ENCODE measurements around the gene LGALS7B. TPM values are rescaled to one million over a fixed set of nuclear protein-coding genes. Genes with fewer than 3 reads are reported as not detected.

Gene LGALS7B
- total RNA-seq, 4 donors from 2014 or later = 2.1 to 58.4 (median 9.8) TPM; not detected in 1

GRCh38 chr19:38741670-38742069 is 47.3 kb upstream of the LGALS7B start:
- Histone ChIP-seq H3K4me3 (no peak overlapping the region), H3K36me3 (no peaks in the 10 kb centered on the region), H3K27me3 (no peaks in the 10 kb centered on the region), H3K27ac (no peak overlapping the region), H3K4me1 (peaks cover 0 to 7% (median 0%) of the 10 kb centered on the region in 3 donors), H3K9me3 (no peaks in the 10 kb centered on the region)
- TF ChIP-seq EP300 (IDR thresholded peaks at IDR 0.05) = no peak
- TF ChIP-seq POLR2A (IDR thresholded peaks at IDR 0.05) = no peak
- no peak for TF ChIP-seq POLR2AphosphoS5 (IDR thresholded peaks at IDR 0.05)
- no peak for TF ChIP-seq CTCF (IDR thresholded peaks at IDR 0.05)
- 87 to 97% methylated on average over 3 to 12 of the region's 15 CpGs for WGBS, 2 donors (ENCODE audit: low coverage in 1 of 2)
- ATAC-seq = no peak

- WGBS, 2 donors (ENCODE audit: low coverage in 1 of 2) = 90% methylated on average over 8 of the region's 9 CpGs; no CpG with 5 or more reads in 1 of the 2 donors
- no peak for TF ChIP-seq EP300 (IDR thresholded peaks at IDR 0.05)
- no peak for TF ChIP-seq CTCF (IDR thresholded peaks at IDR 0.05)
- no peak for TF ChIP-seq POLR2AphosphoS5 (IDR thresholded peaks at IDR 0.05)
- TF ChIP-seq POLR2A (IDR thresholded peaks at IDR 0.05) = no peak
Measured at GRCh38 chr19:38742296-38742695, 46.7 kb upstream of the LGALS7B start.

GRCh38 chr19:38742906-38743305 is 46.1 kb upstream of the LGALS7B start:
- no peaks in the 10 kb centered on the region for H3K9me3 ChIP-seq
- H3K27me3 ChIP-seq = no peaks in the 10 kb centered on the region
- no peaks in the 10 kb centered on the region for H3K36me3 ChIP-seq
- WGBS, 2 donors (ENCODE audit: low coverage in 1 of 2) = 93 to 100% methylated on average over 1 to 6 of the region's 6 CpGs
- no peak overlapping the region for H3K4me3 ChIP-seq
- H3K4me1 ChIP-seq = no peaks in the 10 kb centered on the region
- TF ChIP-seq EP300 (IDR thresholded peaks at IDR 0.05) (no peak), CTCF (IDR thresholded peaks at IDR 0.05) (no peak), POLR2AphosphoS5 (IDR thresholded peaks at IDR 0.05) (no peak), POLR2A (IDR thresholded peaks at IDR 0.05) (no peak)
- ATAC-seq = no peak
- no peak overlapping the region for H3K27ac ChIP-seq

More at GRCh38 chr19:38742296-38742695, 46.7 kb upstream of the LGALS7B start:
- Histone ChIP-seq H3K4me3 (no peak overlapping the region), H3K27me3 (no peaks in the 10 kb centered on the region), H3K36me3 (no peaks in the 10 kb centered on the region), H3K9me3 (no peaks in the 10 kb centered on the region), H3K4me1 (peaks cover 0 to 1% (median 0%) of the 10 kb centered on the region in 3 donors), H3K27ac (no peak overlapping the region)
- ATAC-seq = no peak

- Histone ChIP-seq H3K9me3 (no peaks in the 10 kb centered on the region), H3K4me3 (no peak overlapping the region), H3K27me3 (no peaks in the 10 kb centered on the region), H3K4me1 (no peaks in the 10 kb centered on the region), H3K27ac (no peak overlapping the region), H3K36me3 (no peaks in the 10 kb centered on the region)
- 67% methylated on average over 4 of the region's 20 CpGs; no CpG with 5 or more reads in 1 of the 2 donors for WGBS, 2 donors (ENCODE audit: low coverage in 1 of 2)
- no peak for TF ChIP-seq POLR2A (IDR thresholded peaks at IDR 0.05)
- no peak for TF ChIP-seq CTCF (IDR thresholded peaks at IDR 0.05)
- ATAC-seq = no peak
Measured at GRCh38 chr19:38743394-38744297, 45.4 kb upstream of the LGALS7B start.

GRCh38 chr19:38744298-38744681 is 44.7 kb upstream of the LGALS7B start, which contains the start of gene CAPN12:
TSS of gene CAPN12 (minus strand) at chr19:38744474. CDS start at chr19:38744165, 309 bp downstream.
- Histone ChIP-seq H3K4me3 (no peak within 1 kb of the TSS), H3K4me1 (no peaks in the 10 kb centered on the region), H3K27me3 (no peaks in the 10 kb centered on the region), H3K27ac (no peak within 1 kb of the TSS), H3K9me3 (no peaks in the 10 kb centered on the region), H3K36me3 (no peaks in the 10 kb centered on the region)
- TF ChIP-seq EP300 (IDR thresholded peaks at IDR 0.05) = no peak
- no peak for TF ChIP-seq CTCF (IDR thresholded peaks at IDR 0.05)
- TF ChIP-seq POLR2A (IDR thresholded peaks at IDR 0.05) = no peak
- no peak for TF ChIP-seq POLR2AphosphoS5 (IDR thresholded peaks at IDR 0.05)
- no peak for ATAC-seq
- WGBS, 2 donors (ENCODE audit: low coverage in 1 of 2) = 78 to 92% methylated on average over 6 to 7 of the region's 10 CpGs
